ENCODE data around the gene ENTPD2.

DNA sequence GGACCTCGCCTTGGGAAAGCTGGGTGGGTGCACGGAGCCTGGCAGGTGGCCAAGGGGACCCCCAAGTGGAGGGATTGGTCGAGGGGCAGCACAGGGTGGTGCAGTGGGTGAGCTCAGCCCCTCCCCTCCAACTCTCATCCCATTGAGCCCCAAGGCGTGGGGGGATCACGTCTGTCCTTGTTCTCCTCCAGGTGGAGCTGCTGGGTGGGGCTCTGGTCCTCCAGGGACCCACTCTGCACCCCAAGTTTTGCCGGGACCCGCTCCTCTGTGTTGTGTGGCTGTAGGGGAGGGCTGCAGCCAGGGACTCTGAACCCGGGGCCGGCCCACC, 18.4 kb downstream of the ENTPD2 start:
- no peak for TF ChIP-seq ELF4 (IDR thresholded peaks at IDR 0.05)
- TF ChIP-seq FOXK2 (IDR thresholded peaks at IDR 0.05): no peak
- TF ChIP-seq ZNF384 (IDR thresholded peaks at IDR 0.05): no peak
- TF ChIP-seq L3MBTL2 (conservative IDR thresholded peaks at IDR 0.05): no peak
- TF ChIP-seq BHLHE40 (IDR thresholded peaks at IDR 0.05; ENCODE audit: borderline replicate concordance): no peak
- no peak for TF ChIP-seq HDGF (IDR thresholded peaks at IDR 0.05; ENCODE audit: borderline replicate concordance)
- TF ChIP-seq LEF1 (IDR thresholded peaks at IDR 0.05; ENCODE audit: borderline replicate concordance): no peak
- TF ChIP-seq TARDBP (IDR thresholded peaks at IDR 0.05): no peak
- TF ChIP-seq NFRKB (IDR thresholded peaks at IDR 0.05): no peak
- TF ChIP-seq, protein P1, sequence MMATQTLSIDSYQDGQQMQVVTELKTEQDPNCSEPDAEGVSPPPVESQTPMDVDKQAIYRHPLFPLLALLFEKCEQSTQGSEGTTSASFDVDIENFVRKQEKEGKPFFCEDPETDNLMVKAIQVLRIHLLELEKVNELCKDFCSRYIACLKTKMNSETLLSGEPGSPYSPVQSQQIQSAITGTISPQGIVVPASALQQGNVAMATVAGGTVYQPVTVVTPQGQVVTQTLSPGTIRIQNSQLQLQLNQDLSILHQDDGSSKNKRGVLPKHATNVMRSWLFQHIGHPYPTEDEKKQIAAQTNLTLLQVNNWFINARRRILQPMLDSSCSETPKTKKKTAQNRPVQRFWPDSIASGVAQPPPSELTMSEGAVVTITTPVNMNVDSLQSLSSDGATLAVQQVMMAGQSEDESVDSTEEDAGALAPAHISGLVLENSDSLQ (IDR thresholded peaks at IDR 0.05): no peak
- TF ChIP-seq SUZ12 (IDR thresholded peaks at IDR 0.05): no peak
- no peak for TF ChIP-seq SP1 (IDR thresholded peaks at IDR 0.05)
- TF ChIP-seq FOXA1 (IDR thresholded peaks at IDR 0.05): no peak
- no peak for TF ChIP-seq ARNT (IDR thresholded peaks at IDR 0.05)

Measured in HEK293T (cell line).